ENCODE results near the gene NFIC.
A peak's percentile ranks its signal among the peaks of the same experiment; 100 is the strongest.

The NFIC gene

DNA sequence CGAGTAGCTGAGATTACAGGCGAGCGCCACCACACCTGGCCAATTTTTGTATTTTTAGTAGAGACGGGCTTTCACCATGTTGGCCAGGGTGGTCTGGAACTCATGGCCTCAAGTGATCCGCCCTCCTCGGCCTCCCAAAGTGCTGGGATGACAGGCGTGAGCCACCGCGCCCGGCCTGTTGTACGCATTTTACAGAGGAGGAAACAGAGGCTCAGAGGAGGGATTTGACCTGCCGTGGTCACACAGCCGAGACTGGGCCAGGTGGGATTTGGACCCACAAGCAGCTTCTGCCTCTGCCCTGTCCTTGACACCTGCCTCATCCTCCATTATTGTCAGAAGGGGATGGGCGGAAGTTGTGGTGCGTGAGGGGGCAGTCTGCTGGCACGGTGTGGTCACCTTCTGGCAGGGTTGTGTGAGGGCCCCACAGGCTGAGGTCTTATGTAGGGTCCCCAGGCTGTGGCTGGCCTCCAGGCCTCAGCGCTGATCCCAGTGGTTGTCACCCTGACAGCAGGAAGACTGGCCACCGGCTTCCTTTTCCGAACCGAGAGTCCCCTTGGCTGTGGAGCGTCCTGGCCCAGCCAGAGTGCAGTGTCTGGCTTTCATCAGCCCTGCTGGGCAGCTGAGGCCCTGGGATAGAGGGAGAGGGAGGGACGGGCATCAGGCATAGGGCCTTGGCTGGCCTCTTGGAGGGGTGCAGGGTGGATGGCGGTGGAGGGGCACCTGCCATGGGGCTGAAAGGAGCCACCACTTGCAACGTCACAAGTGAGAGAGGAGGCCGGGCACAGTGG is 20.3 kb downstream of the NFIC start:
- no peak for TF ChIP-seq TAF1 (IDR thresholded peaks at IDR 0.05; ENCODE audit: low read depth)
- TF ChIP-seq TEAD4 (IDR thresholded peaks at IDR 0.05) = no peak
- no peak for TF ChIP-seq NFIC (IDR thresholded peaks at IDR 0.05)
- TF ChIP-seq, protein P1, sequence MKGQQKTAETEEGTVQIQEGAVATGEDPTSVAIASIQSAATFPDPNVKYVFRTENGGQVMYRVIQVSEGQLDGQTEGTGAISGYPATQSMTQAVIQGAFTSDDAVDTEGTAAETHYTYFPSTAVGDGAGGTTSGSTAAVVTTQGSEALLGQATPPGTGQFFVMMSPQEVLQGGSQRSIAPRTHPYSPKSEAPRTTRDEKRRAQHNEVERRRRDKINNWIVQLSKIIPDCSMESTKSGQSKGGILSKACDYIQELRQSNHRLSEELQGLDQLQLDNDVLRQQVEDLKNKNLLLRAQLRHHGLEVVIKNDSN (IDR thresholded peaks at IDR 0.05) = no peak
- TF ChIP-seq TCF12 (IDR thresholded peaks at IDR 0.05; ENCODE audit: low read depth) = no peak
- TF ChIP-seq, protein P2, sequence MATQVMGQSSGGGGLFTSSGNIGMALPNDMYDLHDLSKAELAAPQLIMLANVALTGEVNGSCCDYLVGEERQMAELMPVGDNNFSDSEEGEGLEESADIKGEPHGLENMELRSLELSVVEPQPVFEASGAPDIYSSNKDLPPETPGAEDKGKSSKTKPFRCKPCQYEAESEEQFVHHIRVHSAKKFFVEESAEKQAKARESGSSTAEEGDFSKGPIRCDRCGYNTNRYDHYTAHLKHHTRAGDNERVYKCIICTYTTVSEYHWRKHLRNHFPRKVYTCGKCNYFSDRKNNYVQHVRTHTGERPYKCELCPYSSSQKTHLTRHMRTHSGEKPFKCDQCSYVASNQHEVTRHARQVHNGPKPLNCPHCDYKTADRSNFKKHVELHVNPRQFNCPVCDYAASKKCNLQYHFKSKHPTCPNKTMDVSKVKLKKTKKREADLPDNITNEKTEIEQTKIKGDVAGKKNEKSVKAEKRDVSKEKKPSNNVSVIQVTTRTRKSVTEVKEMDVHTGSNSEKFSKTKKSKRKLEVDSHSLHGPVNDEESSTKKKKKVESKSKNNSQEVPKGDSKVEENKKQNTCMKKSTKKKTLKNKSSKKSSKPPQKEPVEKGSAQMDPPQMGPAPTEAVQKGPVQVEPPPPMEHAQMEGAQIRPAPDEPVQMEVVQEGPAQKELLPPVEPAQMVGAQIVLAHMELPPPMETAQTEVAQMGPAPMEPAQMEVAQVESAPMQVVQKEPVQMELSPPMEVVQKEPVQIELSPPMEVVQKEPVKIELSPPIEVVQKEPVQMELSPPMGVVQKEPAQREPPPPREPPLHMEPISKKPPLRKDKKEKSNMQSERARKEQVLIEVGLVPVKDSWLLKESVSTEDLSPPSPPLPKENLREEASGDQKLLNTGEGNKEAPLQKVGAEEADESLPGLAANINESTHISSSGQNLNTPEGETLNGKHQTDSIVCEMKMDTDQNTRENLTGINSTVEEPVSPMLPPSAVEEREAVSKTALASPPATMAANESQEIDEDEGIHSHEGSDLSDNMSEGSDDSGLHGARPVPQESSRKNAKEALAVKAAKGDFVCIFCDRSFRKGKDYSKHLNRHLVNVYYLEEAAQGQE (IDR thresholded peaks at IDR 0.05; ENCODE audit: low read depth) = no peak
- no peak for TF ChIP-seq CREB1 (IDR thresholded peaks at IDR 0.05; ENCODE audit: low read depth)
- no peak for TF ChIP-seq RAD21 (IDR thresholded peaks at IDR 0.05; ENCODE audit: low read depth)

DNA sequence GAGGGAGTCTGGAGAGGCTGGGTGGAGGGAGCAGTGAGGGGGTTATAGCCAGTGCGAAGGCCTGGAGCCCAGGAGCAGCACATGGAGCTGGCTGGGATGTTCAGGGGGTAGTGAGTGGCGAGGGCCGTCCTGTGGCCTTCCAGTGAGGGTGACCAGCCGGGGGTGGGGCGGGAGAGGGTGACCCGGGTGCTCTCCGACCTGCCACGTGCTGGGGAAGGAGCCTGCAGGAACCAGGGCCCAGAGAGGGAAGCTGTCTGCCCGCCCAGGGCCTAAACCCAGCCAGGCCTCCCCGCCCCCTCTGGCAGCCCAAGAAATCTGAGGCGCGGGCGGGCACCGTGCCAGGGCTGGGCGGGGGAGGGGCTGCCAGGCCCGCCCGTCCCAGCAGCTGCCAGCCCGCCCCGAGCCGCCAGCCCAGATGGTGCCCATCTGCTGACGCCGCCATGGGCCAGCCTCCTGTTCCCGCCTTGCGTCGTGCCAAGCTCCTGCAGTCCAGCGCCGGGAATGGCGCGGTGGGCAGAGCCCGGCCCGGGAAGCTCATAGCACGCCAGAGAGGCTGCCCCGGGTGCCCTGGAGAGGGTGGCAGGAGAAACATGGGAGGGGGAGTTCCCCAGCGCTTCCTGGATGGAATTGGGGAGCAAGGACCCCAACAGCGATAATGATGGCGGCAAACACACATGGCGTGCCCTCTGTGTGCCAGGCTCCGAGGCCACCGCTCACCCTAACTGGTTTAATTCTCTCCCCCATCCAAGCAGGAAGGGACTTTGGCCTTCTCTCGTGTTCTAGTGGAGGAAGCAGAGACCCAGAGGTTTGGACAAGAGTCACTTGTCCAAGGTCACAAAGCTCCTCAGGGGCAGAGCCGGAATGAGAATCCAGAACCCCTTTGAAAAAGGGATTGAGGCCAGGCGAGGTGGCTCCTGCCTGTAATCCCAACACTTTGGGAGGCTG is 21.5 kb downstream of the NFIC start:
- no peak for TF ChIP-seq TAF1 (IDR thresholded peaks at IDR 0.05; ENCODE audit: low read depth)
- peak; percentile 75; the same call in 1 of the 2 replicates for TF ChIP-seq YY1 (IDR thresholded peaks at IDR 0.05; ENCODE audit: low read depth)
- TF ChIP-seq, protein P1 (IDR thresholded peaks at IDR 0.05) = peak; percentile 66
- TF ChIP-seq NFIC (IDR thresholded peaks at IDR 0.05) = peak; percentile 98
- peak; percentile 91 for TF ChIP-seq TCF12 (IDR thresholded peaks at IDR 0.05; ENCODE audit: low read depth)
- TF ChIP-seq TEAD4 (IDR thresholded peaks at IDR 0.05) = peak; percentile 52
- TF ChIP-seq, protein P3, sequence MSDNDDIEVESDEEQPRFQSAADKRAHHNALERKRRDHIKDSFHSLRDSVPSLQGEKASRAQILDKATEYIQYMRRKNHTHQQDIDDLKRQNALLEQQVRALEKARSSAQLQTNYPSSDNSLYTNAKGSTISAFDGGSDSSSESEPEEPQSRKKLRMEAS (IDR thresholded peaks at IDR 0.05) = peak; percentile 97
- TF ChIP-seq EGR1 (IDR thresholded peaks at IDR 0.05) = no peak
- peak; percentile 17; the same call in 1 of the 2 replicates for TF ChIP-seq RAD21 (IDR thresholded peaks at IDR 0.05; ENCODE audit: low read depth)
- peak; percentile 72 for TF ChIP-seq EP300 (IDR thresholded peaks at IDR 0.05; ENCODE audit: borderline replicate concordance)

DNA sequence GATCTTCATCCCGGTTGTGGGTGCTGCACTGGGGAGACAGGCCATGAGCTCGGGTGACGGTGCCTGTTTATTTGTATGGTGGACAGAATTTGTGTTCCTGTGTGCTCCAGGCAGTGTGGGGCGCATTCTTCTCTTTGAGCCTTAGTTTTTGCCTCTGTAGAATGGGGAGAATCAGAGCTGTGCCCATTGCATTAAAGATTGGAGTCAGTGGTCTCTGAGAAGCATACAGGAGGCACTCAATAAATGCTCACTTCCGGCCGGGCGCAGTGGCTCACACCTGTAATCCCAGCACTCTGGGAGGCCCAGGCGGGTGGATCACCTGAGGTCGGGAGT is 23.0 kb downstream of the NFIC start:
- TF ChIP-seq, protein P2 (IDR thresholded peaks at IDR 0.05; ENCODE audit: low read depth) = no peak
- TF ChIP-seq CREB1 (IDR thresholded peaks at IDR 0.05; ENCODE audit: low read depth) (no peak), YY1 (IDR thresholded peaks at IDR 0.05; ENCODE audit: low read depth) (no peak), ZBTB7A (IDR thresholded peaks at IDR 0.05; ENCODE audit: low read depth) (no peak)
- TF ChIP-seq, protein P1 (IDR thresholded peaks at IDR 0.05) = no peak

DNA sequence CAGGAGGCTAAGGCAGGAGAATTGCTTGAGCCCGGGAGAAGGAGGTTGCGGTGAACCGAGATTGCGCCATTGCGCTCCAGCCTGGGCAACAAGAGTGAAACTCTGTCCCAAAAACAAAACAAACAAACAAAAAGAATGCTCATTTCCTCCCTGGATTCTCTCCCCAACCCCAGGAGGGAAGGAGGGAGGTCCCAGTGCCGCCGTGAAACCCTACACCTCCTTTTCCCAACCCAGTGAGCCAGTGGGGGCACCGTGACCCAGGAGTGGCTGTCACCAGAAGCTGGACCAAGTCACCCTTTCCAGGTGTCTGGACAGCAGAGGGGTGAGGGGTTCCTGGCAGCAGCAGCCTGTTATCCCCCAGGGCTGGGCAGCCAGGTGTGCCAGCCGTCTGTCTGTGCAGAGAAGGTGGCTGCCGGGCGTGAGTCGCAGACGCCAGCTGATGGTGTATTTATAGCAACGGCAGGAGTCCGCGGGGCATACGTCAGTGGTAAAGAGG is 23.5 kb downstream of the NFIC start:
- TF ChIP-seq, protein P1 (IDR thresholded peaks at IDR 0.05) = 0 out of 2 replicates have a peak, but pooled peaks have one; percentile 12
- TF ChIP-seq TCF12 (IDR thresholded peaks at IDR 0.05; ENCODE audit: low read depth) = peak; percentile 97
- TF ChIP-seq YY1 (IDR thresholded peaks at IDR 0.05; ENCODE audit: low read depth) = no peak
- TF ChIP-seq CREB1 (IDR thresholded peaks at IDR 0.05; ENCODE audit: low read depth) = no peak
- TF ChIP-seq, protein P3 (IDR thresholded peaks at IDR 0.05) = peak; percentile 46
- peak; percentile 34 for TF ChIP-seq TEAD4 (IDR thresholded peaks at IDR 0.05)
- no peak for TF ChIP-seq EGR1 (IDR thresholded peaks at IDR 0.05)
- peak; percentile 83 for TF ChIP-seq NFIC (IDR thresholded peaks at IDR 0.05)
- TF ChIP-seq ZBTB7A (IDR thresholded peaks at IDR 0.05; ENCODE audit: low read depth) = peak; percentile 86
- no peak for TF ChIP-seq TAF1 (IDR thresholded peaks at IDR 0.05; ENCODE audit: low read depth)
- TF ChIP-seq EP300 (IDR thresholded peaks at IDR 0.05; ENCODE audit: borderline replicate concordance) = peak; percentile 93
- TF ChIP-seq RAD21 (IDR thresholded peaks at IDR 0.05; ENCODE audit: low read depth) = no peak
- TF ChIP-seq CEBPB (IDR thresholded peaks at IDR 0.05) = peak; percentile 85
- TF ChIP-seq, protein P2 (IDR thresholded peaks at IDR 0.05; ENCODE audit: low read depth) = no peak
- peak; percentile 59; the same call in 1 of the 2 replicates for TF ChIP-seq FOXM1 (IDR thresholded peaks at IDR 0.05; ENCODE audit: borderline replicate concordance, low read depth)

Measured in Ishikawa (cell line).